Dermis blood vessel endothelial cell (primary cell): ENCODE data around the gene SPESP1. TPM values are rescaled to one million over a fixed set of nuclear protein-coding genes. Genes with fewer than 3 reads are reported as not detected.
"Not testable (repeated sequence)": the region's sequence is repeated elsewhere in the genome, so short reads cannot be mapped to it uniquely, and the experiment has no call there.

Experiments used
- DNase-seq: peaks from one replicate; pipeline ENCODE4 v3.0.0; 2010
- total RNA-seq: library from RNA; depleted of rRNA; stranded (reverse); fragments of >200 nt; gene quantifications from 2 replicates; pipeline ENCODE4 v1.2.3, GENCODE V29; 2014

SPESP1 gene
- total RNA-seq = 1.5 and 4.6 TPM in 2 replicates

DNA sequence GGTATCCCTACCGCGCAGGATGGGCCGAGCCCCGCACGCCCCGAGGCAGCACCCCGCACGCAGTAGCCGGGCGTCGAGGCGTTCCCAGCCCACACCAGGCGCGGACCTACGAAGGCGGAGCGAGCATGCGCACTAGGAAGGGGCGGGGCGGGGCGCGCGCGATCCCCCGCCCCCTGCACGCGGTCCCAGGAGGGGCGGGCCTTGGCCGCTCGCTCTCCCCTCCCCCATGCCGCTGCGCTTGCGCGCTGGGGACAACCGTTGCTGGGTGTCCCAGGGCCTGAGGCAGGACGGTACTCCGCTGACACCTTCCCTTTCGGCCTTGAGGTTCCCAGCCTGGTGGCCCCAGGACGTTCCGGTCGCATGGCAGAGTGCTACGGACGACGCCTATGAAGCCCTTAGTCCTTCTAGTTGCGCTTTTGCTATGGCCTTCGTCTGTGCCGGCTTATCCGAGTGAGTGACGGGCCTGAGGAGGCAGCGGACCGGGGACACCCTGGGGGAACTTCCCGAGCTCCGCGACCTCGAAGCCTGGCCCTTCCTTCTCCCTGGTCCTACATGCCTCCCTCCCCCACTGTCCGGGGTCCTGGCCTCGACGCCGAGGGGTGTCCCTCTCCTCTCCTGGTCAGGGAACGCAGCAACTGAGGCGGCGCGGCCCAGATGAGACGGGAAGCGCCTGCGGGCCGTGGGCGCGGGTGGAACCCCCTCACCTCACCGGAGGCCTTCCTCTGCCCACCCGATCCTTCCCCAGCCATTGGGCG lies at the start of gene SPESP1:
SPESP1 (plus strand) TSS at position 258 of the 755 bp plus-strand sequence; CDS start at position 387, 129 bp downstream.
- peak; percentile 85 for DNase-seq

DNA sequence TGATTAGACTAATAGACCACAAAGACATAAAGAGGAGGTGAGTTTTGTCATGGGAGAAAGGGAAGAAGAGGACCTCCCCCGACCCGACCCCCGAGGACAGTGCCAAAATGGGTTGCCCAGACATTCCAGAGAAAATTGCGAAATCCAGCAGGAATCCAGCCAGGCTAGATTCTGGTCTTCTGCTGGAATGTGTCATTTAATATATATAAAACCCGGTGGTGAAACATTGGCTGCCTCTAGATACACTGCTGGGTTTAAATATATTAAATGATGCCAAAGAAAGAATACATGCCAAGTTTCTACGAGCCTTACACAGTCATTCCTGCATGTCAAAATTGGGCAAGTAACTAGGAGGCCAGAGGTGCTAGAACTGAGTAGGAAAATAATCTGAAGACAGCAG lies 45.3 kb upstream of the SPESP1 start:
- DNase-seq = no peak

DNA sequence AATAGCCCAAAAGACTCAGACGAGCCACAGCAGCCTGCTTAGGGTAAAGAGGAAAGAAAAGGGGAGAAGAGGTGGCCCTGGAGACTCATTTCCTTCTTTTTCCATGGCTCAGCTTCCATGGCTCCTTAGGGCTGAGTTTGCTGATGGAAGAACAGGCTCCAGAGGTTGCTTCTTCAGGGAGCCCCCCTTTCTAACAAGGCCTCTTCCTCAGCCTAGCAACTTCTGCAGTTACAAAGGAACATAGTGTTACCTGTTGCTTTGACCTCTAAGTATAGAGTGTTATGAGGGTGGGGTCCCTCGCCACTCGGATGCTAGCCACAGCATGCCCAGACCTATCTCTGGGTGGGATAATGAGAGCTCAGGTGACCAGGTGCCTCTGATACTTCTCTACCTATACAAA lies 43.2 kb upstream of the SPESP1 start:
- DNase-seq = no peak

DNA sequence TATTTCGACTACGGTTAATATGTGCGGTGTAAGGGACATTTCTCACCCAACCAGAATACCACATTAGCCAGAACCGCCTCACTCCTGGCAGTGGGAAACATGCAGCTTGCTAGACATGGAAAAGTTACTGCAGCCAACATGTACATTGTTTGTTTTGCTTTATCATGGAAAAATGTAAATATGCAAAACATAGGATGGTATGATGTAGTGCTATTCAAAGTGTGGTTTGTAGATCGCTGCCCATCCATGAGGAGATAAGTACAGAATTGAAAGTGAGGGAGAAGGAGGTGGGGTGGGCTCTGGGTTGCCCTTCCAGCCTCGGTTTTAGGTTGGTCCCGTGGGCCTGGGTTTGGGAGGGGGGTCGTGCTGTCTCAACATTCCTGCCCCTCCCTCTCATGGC lies 42.5 kb upstream of the SPESP1 start:
- DNase-seq = no peak

DNA sequence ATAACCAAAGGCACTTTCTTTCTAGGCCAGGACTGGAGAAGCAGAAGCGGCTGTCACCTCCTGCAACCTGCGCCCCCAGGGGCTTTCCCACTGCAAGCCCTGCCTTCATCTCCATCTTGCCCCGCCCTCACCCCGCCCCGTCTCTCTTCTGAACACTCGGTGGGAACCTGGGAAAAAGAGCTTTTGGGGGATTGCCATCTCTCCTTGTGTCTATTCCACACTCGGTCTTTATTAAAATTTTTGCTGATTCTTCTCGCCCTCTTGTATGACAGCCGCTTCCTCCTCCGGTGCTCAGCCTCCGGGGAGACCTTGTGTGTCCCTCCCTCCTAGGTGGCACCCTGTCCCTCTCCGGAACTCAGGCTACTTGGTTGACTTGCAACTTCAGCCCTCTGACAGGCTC lies 41.9 kb upstream of the SPESP1 start:
- no peak for DNase-seq

DNA sequence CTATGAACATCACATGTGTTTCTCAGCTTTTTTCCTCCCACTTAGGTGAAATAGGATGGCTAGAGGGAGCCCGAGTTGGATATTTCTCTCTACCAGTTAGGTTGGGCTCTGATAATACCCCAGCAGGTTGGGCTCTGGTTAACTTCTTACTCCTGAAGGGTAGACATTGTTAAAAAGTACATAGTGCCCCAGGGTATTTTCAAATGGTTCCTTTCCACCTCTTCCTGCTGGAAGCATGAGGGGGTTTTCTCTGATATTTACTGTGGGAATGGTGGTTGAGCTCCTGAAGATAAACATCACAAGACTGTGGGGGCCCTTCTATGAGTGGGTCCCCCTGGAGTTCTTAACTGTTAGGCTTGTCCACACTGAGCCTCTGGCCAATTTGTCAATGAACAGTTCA lies 36.1 kb upstream of the SPESP1 start:
- DNase-seq = no peak

DNA sequence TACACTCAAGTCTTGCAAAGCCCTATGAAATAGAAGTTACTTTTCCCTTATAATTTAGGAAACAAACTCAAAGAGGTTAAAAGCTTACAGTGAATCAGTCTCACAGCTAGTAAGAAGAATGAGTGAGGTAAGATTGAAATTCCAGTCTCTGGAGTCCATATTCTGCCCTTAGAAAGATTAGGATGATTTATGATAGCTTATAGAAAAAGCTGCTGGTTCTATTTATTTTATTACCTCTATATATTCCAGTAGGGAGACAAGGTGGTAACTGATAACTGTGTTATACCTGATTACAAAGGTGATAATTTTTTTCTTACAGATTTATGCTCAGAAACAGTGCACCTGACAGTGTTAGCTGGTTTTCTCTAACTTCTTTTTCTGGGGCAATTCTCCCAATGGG lies 34.1 kb upstream of the SPESP1 start:
- no peak for DNase-seq

DNA sequence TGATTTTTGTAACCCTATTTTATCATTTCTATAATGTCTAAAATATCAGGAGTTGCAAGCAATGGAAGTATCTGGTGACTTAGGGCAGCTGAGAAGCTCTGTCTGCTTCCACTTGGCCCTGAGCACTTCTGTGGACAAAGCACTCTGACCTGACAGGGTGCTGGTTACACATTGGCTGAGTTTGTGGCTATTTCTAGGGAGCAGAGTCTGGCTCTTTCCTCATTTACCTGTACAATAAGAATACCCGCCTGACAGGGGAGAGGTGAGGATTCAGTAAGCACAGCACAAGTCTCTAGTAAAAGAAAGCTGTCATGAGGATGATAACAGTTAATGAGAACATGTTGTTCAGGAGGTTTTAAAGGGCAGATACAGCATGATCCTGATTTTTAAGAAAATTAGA lies 33.3 kb upstream of the SPESP1 start:
- DNase-seq = no peak

DNA sequence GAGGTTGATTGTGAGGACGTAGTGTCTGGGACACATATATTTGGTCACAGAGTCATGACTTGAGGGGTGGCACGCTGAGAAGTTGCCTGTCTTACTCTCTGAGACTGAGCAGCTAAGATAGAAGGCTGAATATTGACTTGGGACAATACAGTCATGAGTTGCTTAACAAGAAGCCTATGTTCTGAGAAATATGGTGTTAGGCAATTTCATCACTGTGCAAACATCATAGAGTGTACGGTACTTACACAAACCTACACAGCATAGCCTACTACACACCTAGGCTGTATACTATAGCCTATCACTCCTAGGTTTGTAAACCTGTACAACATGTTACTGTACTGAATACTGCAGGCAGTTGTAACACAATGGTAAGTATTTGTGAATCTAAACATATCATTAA lies 30.3 kb upstream of the SPESP1 start:
- no peak for DNase-seq

DNA sequence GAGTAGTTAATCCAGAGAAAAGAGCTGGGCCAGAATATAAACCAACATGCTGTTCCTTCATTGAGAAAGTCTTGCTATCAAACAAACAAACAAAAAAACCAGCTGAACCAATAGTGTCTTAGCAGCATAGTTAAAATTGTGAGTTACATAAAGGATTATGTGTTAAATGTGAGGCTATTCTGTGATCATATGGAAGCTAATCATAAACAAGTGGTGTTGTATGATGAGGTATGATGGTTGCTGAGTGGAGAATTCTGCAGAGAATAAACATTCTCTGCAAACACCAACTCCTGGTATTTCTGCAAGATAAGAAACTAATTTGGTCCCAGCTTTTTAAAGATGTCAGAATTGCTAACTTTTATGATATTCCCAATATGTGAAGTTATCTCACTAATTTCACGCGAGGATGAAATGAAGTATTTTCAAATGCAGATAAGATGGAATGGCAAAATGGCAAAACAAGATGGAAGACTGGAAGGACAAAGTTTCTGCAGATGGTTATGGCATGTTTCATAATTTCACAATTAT lies 22.9 kb upstream of the SPESP1 start:
- no peak for DNase-seq

DNA sequence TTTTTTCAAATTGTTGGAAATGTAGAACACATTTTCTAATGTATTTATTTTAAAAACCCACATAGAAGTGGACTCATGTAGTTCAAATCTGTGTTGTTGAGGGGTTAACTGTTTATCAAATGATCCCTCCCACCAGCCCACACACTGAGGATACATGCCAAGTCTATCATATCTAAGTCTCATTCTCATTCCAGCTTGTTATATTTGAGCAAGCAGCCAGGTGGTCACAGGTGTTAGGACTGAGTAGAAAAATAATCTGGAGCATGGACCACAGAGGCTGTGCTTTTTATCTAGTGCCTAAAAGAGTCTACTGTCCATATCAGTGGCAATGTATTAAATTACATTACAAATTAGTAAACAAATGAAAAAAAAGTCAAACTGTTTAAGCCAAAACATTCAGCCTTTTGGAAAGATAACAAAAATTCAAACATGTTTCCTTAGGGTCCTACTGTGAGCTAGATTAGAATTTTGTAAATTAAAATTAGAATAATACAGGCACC lies 20.7 kb upstream of the SPESP1 start:
- DNase-seq = no peak

DNA sequence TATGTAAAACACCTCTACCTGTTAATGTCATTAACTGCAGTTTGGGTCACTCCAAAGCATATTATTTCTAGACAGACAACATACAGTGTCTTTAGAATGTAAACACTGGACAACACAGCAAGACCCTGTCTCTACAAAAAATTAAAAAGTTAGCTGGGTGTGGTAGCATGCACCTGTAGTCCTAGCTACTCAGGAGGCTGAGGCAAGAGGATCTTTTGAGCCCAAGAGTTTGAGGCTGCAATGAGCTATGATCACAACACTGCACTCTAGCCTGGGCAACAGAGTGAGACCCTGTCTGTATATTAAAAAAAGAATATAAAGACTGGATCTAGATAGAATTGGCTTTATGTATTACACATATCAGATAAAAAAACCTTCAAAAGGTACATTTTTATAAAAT lies 20.0 kb upstream of the SPESP1 start:
- no peak for DNase-seq

DNA sequence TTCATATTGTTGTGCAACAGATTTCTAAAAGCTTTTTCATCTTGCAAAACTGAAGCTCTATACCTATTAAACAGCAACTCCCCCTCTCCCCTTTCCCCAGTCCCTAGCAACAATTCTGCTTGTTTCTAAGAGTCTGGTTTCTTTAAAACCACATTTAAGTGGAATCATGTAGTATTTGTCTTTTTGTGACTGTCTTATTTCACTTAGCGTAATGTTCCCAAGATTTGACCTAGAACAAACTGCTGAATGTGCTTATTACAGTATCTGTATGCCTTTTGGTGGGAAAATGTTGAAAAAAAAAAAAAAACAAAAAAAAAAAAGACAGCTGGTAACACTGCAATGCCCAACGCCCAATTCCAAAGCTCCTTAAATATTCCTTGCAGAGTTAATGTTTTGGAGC lies 19.5 kb upstream of the SPESP1 start:
- no peak for DNase-seq

DNA sequence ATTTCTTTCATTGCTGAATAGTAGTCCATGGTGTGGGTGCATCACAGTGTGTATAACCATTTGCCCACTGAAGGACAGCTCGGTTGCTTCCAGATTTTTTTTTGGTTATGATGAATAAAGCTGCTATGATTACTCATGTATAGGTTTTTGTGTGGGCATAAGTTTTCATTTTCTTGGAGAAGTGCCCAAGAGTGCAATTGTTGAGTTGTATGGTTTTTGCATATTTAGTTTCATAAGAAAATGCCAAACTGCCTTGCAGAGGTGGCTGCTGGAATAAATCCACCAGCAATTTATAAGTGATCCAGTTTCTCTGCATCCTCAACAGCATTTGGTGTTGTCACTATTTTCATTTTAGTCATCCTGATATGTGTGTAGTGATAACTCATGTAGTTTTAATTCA lies 8.4 kb upstream of the SPESP1 start:
- DNase-seq = no peak

DNA sequence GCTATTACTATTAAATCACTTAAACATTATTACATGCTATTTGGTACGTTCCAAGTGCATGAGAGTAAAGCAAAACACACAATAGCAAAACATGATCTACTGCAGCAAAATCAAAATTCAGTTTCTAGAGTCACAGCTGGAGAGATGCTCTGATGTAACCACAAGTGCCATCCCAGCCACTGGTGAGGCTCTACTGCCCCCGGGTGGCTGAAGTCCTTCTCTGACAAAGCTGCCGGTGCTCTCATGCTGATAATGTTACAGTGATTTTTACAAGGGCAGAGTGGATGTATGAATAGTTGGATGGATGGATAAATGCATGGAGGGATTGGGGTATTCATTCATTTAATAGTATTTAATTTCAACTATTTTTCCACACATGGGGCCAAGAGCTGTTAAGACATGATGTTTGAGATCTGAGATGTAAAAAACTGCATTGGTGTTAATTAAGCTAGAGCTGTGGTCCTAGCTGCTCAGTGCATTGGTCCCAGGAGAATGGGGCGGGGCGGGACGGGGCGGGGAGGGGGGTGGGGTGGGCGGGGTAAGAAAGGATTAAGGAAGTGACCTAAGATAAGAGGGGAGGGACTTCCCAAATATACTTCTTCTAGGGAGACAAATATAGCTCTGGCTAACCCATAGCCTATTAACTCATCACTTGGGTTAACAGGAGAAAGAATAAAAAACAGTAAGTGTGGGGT lies 5.3 kb upstream of the SPESP1 start:
- peak; percentile 81 for DNase-seq

DNA sequence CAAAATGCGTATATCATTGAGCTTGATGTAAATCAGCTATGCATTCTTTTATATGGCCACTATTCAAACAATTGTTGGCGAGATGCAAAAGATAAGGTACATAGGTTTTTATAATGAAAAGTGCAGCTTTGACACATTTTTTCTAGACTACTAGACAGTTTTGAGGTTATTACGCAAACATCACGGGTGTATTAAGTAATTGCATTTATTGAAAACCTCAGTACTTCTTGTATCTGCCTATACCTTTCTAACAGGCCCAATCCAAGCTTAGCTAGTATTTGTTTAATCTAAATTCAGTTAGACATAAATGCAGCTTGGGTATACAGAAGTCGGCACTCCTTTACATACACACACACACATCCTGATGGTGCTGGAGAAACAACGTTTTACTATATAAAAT lies 2.7 kb downstream of the SPESP1 start:
- DNase-seq = no peak

DNA sequence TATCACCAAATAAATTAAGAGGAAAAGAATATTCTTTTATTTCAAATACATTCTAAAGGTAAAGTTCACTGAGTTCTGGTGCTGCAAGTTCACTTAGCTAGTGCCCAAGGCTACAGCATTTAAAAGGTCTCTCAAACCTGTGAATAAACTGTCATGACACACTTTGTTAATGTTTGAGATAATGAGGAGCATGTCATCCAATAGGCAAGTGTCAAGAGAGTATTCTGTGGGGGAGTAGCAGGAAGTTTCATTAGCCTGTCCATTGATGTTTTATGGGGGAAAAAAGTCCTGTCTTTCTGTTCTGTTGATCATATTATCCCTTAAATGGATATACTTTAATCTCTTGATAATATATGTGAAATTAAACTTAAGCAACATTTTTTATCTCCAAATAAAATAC lies 4.0 kb downstream of the SPESP1 start:
- no peak for DNase-seq

DNA sequence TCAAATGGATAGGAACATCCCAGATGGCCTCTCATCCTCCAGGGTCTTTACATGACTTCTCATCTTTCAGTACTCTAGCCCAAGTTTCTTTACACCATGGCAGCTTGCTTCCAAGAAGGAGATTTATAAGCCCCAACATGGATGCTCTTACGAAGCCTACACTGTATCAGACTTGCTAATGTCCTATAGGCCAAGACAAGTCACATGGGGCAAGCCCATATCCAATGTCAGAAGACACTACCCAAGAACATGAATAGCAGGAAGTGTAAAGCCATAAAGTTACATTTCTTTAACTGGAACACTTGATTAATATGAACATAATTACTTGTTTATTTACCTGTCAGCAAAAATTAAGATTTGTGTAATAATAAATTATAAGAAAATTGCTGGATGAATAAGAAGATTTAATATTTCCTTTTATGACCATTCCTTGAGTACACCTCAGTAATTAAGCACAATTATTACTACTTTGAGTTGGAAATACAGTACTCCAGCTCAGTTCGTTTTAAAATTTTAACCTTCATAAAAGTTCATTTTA lies 5.1 kb downstream of the SPESP1 start:
- DNase-seq = no peak

DNA sequence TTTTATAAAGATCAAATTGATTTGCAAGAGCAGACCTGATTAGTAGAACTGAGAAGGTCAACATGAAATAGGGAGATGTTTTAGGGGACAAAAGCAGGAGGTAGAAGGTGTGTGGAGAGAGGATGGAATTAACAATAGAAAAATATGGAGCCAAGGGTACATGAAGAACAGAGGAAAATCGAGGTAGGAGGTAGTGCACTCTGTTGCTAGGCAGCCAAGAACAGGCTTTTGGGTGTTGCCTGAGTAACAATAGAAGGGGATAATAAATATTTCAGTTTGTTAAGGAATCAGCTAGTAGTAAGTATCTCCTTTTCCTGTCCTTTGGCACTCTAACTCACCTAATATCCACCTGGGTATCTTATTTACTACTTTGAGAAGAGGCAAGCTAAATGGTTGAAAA lies 9.2 kb downstream of the SPESP1 start:
- no peak for DNase-seq

DNA sequence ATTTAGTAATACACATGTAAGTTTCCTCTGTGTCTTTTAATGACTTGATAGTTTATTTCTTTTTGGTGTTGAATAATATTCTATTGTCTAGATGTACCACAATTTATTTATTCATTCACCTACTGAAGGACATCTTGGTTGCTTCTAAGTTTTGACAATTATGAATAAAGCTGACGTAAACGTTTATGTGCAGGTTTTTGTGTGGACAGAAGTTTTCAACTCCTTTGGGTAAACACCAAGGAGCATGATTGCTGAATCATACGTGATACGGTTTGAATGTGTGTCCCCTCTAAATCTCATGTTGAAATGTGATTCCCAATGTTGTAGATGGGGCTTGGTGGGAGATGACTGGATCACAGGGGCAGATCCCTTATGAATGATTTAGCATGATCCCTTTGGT lies 21.5 kb downstream of the SPESP1 start:
- DNase-seq = no peak

DNA sequence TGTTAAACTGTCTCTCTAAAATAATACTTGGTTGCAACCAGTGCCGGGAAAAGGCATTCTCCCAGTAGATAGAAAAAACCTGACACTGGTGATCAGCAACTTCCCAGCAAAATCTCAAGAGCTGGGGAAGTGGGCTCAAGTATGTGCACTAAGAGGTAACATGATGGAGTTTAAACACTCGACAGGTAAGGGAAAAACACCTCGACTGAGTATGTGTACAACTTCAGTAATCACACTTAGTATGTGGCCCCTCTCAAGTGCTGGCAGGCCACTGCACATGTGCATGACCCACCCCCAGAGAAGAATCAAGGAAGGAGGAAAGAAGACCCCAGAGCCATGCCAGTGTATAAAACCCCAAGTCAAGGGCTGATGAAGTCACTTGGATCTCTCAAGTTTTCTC lies 27.4 kb downstream of the SPESP1 start:
- no peak for DNase-seq

DNA sequence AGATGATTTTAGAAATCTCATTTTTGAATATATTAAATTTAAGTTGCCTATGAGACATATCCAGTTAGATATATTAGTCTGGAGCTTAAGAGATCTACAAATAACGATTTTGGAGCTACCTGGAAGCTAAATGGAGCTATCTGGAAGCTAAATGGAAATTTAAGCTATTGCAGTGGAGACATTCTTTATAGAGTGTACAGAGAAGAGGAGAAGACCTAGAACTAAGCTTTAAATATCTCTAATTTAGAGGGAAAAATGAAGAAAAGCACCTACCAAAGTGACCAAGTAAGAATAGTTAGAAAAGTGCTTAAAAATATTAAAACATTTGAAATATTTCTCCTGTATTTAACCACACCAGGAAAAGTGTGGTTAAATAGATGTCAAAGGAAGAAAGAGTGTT lies 28.3 kb downstream of the SPESP1 start:
- no peak for DNase-seq

DNA sequence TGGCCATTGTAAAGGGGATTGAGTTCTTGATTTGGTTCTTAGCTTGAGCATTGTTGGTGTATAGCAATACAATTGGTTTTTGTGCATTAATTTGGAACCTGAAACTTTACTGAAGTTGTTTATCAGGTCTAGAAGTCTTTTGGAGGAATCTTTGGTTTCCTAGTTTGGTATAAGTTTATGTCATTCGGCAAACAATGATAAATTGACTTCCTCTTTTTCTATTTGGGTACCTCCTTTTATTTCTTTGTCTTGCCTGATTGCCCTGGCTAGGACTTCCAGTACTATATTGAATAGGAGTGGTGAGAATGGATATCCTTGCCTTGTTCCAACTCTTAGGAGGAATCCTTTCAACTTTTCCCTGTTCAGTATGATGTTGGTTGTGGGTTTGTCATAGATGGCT lies 32.1 kb downstream of the SPESP1 start:
- no peak for DNase-seq

DNA sequence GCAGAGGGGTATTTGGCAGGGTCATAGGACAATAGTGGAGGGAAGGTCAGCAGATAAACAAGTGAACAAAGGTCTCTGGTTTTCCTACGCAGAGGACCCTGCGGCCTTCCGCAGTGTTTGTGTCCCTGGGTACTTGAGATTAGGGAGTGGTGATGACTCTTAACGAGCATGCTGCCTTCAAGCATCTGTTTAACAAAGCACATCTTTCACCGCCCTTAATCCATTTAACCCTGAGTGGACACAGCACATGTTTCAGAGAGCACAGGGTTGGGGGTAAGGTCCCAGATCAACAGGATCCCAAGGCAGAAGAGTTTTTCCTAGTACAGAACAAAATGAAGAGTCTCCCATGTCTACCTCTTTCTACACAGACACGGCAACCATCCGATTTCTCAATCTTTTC lies 33.4 kb downstream of the SPESP1 start:
- DNase-seq = not testable (repeated sequence)
